Right lung (tissue), 10 donors: ENCODE data around the gene MMP19. TPM values are rescaled to one million over a fixed set of nuclear protein-coding genes. Genes with fewer than 3 reads are reported as not detected.
A peak's percentile ranks its signal among the peaks of the same experiment; 100 is the strongest.
"Not testable (repeated sequence)": the region's sequence is repeated elsewhere in the genome, so short reads cannot be mapped to it uniquely, and the experiment has no call there.

Source experiments
- DNase-seq, 2 donors: peaks; one replicate each; pipeline ENCODE4 v3.0.0-alpha.2; 2013
- long read RNA-seq, 8 donors: transcript quantifications; one replicate each; lab custom pipeline, GENCODE V29; 2026
- polyA plus RNA-seq, 5 donors: library from polyadenylated mRNA; unstranded; fragments of 120-200 nt; gene quantifications; one replicate each; pipeline versions ENCODE4 v1.2.1 to v1.2.3, GENCODE V29; 2013; ENCODE audit warnings: inconsistent platforms in 1 of 5, low replicate concordance in 1 of 5; ENCODE audit not compliant: insufficient read length in 5 of 5, insufficient read depth in 1 of 5

The MMP19 gene, protein sequence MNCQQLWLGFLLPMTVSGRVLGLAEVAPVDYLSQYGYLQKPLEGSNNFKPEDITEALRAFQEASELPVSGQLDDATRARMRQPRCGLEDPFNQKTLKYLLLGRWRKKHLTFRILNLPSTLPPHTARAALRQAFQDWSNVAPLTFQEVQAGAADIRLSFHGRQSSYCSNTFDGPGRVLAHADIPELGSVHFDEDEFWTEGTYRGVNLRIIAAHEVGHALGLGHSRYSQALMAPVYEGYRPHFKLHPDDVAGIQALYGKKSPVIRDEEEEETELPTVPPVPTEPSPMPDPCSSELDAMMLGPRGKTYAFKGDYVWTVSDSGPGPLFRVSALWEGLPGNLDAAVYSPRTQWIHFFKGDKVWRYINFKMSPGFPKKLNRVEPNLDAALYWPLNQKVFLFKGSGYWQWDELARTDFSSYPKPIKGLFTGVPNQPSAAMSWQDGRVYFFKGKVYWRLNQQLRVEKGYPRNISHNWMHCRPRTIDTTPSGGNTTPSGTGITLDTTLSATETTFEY
- 10 to 100 TPM in 4 of 5 donors, 1 to 10 TPM in 1; 9.3 to 12.1 (median 10.7) TPM for polyA plus RNA-seq
- long read RNA-seq, donor 1, partial matches to known transcripts = 0 of 1 reads
- long read RNA-seq, donor 1, other reads (novel, unspliced or antisense) = 0 of 1 reads
- long read RNA-seq, donor 2 = 0 reads
- long read RNA-seq, donor 3, partial matches to known transcripts = 80 of 80 reads
- long read RNA-seq, donor 3, other reads (novel, unspliced or antisense) = 0 of 80 reads
- long read RNA-seq, donor 4, partial matches to known transcripts = 0 of 1 reads
- long read RNA-seq, donor 4, other reads (novel, unspliced or antisense) = 0 of 1 reads
- long read RNA-seq, donor 5, partial matches to known transcripts = 0 of 2 reads
- long read RNA-seq, donor 5, other reads (novel, unspliced or antisense) = 0 of 2 reads
- long read RNA-seq, donor 6, partial matches to known transcripts = 0 of 1 reads
- long read RNA-seq, donor 6, other reads (novel, unspliced or antisense) = 0 of 1 reads
- long read RNA-seq, donor 7, partial matches to known transcripts = 0 of 1 reads
- long read RNA-seq, donor 7, other reads (novel, unspliced or antisense) = 0 of 1 reads
- long read RNA-seq, donor 8, partial matches to known transcripts = 0 of 1 reads
- long read RNA-seq, donor 8, other reads (novel, unspliced or antisense) = 0 of 1 reads

DNA sequence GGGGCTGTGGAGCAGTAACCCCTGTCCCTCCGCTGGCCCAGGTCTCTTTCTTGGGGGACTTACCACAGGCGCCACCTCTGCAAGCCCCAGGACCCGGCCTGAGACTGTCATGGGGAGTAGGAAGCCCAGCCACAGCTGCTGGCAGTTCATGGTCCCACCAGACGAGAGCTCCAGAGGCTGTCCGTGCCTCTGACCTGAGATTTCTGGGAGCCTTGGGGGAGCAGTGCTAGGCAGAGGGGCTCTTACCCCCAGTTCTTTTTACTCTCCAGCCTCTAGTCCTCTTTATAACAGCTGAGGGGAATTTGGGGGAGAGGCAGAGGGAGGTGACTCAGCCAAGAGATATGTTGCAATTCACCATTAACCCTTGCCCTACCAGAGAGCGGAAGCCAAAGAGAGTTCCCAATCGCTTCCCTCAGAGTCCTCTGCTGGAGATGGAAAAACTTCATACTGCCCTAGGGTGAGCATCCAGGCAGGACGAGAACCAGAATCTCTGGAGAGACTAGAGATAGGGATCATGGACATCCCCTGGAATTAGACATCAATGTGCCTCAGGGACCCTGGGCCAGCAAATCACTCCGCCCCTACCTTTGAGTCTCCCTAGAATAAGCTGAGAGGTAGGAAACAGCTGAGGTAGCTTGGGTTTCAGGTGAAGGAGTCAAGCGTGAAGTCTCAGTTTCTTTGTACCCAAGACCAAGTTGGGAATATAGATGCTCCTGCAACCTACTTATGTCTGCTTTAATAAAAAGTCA, at the start of gene MMP19:
TSS of gene MMP19 (minus strand) at position 256 of the 749 bp plus-strand sequence. CDS start at position 150, 106 bp downstream.
- peak; percentile 68 to 80 for DNase-seq

DNA sequence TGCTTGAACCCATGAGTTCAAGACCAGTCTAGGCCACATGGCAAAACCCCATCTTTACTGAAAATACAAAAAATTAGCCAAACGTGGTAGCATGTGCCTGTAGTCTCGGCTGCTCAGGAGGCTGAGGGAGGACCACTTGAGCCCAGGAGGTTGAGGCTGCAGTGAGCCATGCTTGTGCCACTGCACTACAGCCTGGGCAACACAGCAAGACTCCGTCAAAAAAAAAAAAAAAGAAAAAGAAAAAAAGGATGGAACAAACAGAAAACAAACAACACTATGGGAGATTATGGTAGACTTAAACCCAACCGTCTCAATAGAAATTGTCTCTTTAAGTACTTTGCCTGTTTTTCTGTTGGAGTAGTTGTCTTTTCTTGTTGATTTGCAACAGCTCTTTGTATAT, 48.6 kb upstream of the MMP19 start:
- DNase-seq = no peak

DNA sequence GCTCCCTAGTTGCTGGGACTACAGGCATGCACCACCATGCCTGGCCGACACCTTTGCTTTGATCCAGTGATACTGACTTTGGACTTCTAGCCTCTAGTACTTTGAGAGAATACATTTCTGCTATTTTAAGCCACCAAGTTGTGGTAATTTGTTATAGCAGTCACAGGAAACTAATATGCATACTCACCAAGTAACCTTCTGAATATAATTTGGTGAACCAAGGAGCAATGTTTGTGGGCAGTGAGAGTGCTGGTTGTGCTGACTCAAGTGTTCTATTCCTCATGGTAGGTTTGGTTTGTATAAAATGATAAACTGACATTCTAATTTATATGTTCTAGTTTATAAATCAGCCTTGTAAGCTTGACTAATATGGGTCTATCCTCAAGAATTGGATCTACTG, 42.4 kb upstream of the MMP19 start:
- no peak for DNase-seq

DNA sequence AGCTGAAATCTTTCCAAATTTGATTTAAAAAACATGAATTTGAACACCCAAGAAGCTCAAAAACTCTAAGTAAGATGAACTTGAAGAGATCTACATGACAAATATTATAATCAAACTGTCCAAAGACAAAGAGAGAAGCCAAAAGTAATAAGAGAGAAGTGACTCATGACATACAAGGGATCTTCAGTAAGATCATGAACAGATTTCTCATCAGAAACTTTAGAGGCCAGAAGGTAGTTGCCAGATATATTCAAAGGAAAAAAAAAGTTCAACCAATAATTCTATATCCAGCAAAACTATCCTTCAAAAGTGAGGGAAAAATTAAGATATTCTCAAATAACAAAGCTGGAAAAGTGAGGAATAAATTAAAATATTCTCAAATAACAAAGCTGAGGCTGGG, 35.1 kb upstream of the MMP19 start:
- no peak for DNase-seq

DNA sequence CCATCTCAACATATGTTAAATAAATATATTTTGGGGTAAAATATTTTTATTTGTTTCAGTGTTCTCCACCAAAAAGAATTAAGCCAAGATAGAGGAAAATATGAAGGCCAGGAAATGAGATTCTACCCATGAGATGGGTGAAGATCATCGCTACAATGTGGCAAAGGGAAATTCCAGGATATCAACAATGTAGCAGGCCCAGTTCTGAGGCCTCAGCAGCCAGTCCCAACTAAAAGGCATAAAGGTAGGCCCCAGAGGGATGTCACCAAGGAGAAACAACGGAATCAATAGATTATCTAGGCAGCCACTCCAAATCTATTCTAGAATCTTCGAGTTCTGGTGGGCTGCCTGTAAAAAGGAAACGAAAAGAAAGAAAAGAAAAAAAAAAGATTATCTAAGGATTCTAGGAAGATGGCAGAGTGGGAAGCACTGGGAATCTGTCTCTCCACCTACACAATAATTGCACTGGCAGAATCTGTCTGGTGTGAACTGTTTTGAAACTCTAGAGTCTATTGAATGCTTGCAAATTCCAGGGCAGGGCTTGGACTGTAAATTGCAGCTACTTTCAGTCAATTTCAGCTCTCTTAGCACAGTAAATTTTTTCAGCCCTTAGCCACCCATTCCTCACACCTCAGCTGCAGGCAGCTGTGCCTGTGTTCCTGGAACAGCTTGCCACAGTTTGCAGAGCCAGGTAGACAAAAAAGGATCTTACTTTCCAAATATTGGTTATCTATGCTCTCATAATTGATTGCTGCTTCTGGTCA, 33.1 kb upstream of the MMP19 start:
- DNase-seq = peak in 1 of 2 donors; percentile 5

DNA sequence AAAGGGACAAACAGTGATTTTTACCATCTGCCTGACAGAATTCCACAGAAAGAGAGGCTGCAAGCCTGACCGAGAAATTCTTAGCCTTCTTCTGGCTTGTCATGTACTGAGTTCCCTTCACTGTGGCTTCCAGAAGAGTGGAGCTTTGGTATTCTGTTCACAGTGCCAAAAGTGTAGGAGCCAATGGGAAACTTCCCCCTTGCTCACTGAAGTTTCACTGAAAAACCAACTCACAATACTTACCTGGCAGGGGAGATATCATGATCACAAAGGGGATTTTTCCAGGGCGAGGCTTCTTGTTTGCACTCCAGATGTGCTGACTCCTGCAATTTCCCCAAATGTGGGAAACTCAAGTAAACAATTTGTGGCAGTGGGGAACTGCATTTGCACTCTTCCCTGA, 31.7 kb upstream of the MMP19 start:
- DNase-seq = no peak

DNA sequence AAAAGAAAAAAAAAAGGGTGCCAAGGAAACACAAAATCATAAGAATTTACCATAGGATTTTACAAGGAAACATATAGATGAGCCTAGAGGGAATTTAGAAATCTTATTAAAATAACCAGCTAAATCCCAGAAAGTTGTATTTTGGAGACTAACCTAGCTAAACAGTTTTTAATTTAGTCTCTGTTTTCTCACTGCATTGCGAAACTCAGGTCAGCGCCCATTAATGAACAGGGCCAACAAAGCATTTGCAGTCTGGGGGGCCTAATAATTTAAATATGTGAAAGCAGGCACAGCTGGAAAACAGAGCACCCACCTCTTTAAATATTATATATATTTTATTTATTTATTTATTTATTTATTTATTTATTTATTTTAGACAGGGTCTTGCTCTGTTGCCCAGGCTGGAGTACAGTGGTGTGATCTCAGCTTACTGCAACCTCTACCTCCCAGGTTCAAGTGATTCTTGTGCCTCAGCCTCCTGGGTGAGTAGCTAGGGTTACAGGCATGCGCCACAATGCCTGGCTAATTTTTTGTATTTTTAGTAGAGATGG, 23.8 kb upstream of the MMP19 start:
- DNase-seq = not testable (repeated sequence)

DNA sequence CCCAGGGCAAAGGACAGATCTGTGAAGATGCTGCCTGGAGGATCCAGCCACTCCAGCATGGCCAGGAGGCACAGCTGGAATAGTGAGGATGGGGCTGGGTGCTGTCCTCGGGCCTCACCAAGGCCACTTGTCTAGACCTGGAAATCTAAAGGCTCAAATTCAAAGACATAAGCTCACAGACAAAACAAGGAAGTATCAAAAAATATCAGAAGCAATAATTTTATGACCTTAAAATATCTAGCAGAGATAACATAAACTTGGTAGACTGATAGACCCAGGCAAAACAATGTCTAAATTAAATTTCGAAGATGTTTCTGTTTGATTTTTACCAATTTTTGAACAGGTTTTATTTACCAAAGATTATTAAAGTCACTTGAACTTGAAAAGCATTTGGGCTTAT, 22.6 kb upstream of the MMP19 start:
- DNase-seq = no peak

DNA sequence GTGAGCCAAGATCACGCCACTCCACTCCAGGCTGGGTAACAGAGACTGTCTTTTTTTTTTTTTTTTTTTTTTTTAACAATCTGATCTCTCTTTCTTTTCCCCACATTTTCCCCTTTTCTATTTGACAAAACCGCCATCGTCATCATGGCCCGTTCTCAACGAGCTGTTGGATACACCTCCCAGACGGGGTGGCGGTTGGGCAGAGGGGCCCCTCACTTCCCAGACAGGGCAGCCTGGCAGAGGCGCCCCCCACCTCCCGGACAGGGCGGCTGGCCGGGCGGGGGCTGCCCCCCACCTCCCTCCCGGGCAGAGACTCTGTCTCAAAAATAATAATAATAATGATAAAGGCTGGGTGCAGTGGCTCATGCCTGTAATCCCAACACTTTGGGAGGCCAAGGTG, 20.2 kb upstream of the MMP19 start:
- not testable (repeated sequence) for DNase-seq

DNA sequence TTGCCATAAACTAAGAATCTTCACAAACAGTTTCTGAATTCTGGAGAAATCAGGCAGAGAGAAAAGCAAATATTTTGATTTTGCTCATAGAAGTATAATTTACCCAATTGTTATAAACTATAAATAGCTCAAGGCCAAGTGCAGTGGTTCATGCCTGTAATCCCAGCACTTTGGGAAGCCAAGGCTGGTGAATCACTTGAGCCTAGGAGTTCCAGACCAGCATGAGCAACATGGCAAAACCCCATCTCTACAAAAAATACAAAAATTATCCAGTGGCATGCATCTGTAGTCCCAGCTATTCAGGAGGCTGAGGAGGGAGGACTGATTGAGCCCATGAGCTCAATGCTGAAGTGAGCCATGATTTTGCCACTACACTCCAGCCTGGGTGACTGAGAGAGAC, 19.6 kb upstream of the MMP19 start:
- DNase-seq = no peak

DNA sequence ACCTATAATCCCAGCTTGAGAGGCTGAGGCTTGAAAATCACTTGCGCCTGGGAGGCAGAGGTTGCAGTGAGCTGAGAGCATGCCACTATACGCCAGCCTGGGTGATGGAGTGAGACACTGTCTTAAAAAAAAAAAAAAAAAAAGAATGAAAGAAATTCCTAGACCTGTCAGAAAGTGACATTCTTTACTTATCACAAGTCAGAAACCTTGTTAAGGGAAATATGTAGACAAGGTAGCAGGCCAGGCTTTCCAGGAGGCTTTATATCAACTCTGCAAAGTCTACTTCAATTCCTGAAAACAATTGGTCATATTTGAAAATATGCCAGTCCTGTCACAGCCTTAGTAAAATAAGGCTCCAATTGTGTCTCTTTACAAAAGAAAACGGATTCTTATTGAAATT, 19.1 kb upstream of the MMP19 start:
- DNase-seq = no peak

DNA sequence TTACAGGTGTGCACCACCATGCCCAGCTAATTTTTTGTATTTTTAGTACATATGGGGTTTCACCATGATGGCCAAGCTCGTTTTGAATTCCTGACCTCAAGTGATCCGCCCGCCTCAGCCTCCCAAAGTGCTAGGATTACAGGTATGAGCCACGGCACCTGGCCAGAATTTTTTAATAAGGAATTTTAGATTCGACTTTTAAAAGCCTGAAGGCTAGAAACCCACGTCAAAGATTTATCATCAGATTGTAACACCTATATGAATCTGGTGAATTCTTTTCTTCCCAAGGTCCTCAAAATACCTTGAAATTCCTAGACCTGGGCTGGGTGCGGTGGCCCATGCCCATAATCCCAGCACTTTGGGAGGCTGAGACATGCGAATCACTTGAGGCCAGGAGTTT, 18.7 kb upstream of the MMP19 start:
- no peak for DNase-seq

DNA sequence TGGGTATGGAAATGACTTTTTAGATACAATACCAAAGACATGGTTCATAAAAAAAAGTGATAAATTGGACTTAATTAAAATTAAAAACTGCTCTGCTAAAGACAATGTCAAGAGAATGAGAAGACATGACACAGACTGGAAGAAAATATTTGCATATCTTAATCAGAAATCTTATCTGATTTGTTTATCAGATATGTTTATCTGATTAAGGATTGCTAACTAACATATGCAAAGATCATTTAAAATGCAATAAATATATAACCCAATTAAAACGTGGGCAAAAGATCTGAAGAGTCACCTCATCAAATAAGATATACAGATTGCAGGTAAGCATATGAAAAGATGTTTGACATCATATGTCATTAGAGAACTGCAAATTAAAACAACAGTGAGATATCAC, 10.0 kb upstream of the MMP19 start:
- DNase-seq = no peak

DNA sequence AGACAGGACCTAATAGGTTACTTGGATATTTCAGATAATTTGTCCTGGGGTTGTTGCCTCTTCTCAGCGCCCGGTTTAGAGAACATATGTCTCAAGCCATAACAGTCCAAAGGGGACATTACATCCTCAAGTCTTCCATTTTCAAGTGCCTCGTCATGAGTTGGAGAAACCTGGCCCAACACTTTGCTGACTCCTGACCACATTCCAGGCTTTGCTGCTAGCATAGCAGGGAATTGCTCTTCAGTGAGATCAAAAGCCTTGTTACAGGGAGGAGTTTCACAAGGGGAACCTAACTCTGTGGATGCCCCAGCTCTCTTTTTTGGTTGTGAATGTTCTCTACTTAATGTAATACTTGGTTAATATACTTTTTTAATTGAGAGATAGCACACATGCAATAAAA, 8.2 kb upstream of the MMP19 start:
- DNase-seq = no peak

DNA sequence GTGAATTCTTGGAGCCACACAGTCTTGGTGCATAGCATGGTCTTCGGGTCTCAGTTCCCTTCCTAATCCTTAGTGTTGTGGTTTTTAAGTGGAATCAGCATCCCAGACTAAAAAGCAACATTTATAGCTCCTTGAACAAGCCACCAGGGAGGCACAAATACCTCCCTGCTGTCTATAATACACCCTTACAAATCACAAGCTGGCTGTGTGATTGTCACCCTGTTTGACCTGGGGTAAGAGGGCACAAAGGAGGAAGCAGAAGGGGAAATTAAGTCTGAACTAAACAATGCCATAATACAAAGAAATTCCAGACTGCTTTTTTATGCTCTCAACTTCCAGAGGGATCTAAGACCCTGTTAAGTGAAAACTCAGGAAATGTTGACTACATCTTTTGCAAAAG, 7.7 kb upstream of the MMP19 start:
- no peak for DNase-seq

DNA sequence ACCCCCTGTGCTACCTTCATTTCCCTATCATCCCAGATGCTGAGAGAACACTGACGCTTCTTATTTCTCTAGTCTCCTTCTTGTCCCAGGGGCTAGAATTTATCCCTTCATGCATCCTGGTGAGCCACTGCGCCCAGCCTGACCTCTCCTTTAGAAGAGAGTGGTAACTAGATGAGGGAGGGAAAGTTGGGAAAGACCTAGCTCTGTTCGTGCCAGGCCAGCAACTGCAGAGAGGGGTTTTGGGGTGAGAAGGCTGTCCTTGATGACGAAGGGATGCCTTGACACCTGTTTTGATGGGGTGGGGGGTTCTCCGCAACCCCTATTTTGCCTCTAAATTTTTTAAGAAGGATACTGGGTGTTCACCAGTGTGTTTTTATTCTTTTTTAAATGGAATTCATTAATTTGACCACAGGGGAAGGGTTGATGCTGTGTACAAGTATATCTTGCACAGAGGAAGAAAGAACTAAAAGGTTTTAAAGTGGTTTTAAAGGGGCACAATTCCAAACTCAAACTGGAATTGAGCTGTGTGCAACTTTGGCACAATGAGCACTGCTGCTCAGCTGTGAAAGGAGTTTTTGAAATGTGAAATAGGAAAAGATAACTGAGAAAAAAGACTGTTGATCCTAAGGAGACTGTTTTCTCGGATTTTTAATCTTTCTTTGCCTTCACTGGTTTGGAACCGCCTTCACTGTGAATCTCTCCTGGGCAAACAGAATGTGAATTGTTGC, 7.0 kb upstream of the MMP19 start:
- DNase-seq = no peak

DNA sequence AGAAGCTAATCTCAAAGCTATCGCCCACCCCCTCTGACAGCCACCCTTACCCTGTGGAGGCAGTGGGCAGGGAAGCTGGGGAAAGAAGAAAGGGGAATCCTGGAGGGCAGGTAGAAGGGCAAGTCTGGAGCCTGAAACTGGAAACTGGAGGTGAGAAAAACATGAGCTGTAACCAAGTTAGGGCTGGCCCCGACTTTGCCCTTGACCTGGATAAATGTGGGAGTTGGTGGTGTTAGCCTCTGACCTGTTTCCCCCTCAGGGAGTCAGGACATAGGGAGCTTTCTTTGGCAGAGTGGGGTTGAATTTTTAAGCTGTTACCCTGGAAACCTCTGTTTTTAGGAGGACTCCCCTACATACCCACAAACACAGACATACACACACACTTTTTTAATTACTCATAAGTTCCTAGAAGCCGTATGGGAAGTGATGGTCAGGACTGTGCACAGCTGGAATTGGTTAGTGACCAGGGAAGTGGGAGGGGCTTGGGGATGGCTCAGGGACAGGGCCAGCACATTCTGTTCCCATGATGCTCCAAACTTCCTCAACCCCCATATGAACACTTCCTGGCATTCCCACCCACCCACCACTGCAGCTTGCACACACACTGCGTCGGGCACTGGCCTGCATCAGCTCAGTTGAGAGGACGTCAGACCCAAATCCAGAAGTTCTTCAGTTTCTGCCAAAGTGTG, 5.0 kb upstream of the MMP19 start:
- peak; percentile 84 to 86 for DNase-seq

DNA sequence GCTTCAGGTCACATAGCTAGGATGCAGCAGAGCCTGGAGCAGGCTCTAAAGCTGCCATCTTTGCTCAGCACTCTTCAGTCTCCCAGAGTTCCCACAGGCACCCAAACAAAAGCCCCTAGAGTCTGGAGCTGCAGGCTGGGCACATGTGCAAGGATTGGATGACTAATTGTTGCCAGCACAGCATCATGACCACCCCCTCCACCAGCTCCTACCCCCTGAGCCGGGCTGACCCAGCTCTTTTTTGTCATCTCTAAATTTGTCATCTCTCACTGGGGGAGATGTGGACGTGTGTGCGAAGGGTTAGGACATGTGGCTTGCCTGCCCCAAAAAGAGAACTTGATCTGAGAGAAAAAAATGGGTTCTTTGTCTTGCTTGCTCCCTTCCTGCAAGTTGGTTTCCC, 4.3 kb upstream of the MMP19 start:
- no peak for DNase-seq
